HepG2 (cell line): Measurements from ENCODE around the gene SLC17A9. TPM values are rescaled to one million over a fixed set of nuclear protein-coding genes. Genes with fewer than 3 reads are reported as not detected.

Source experiments
- ARID2 ChIP-seq: sonication (generic); formaldehyde crosslinking; IDR thresholded peaks from 2 replicates; pipeline ENCODE4 v1.8.1; 2022; ENCODE audit warnings: mild to moderate bottlenecking, missing genetic modification reagents, borderline replicate concordance
- HNRNPLL ChIP-seq: fragments of 200-400 bp; formaldehyde crosslinking; IDR thresholded peaks from 2 replicates; pipeline ENCODE4 v1.6.1; 2017; ENCODE audit warnings: mild to moderate bottlenecking, low read depth, low read length; ENCODE audit not compliant: poor library complexity, severe bottlenecking
- IKZF4 ChIP-seq: sonication (generic); formaldehyde crosslinking; IDR thresholded peaks from 2 replicates; pipeline ENCODE4 v1.5.1; 2020; ENCODE audit warnings: borderline replicate concordance, mild to moderate bottlenecking, low read depth, missing genetic modification reagents; ENCODE audit errors: not compliant biosample characterization
- IKZF5 ChIP-seq: IDR thresholded peaks from 2 replicates; pipeline ENCODE4 v1.6.1; 2018; ENCODE audit warnings: missing genetic modification reagents, mild to moderate bottlenecking, missing compliant biosample characterization
- MTA1 ChIP-seq: sonication (generic); formaldehyde crosslinking; IDR thresholded peaks from 2 replicates; pipeline ENCODE4 v1.4.0; 2020; ENCODE audit warnings: missing genetic modification reagents, mild to moderate bottlenecking, borderline replicate concordance
- SP4 ChIP-seq: sonication (generic); formaldehyde crosslinking; IDR thresholded peaks from 2 replicates; pipeline ENCODE4 v1.8.1; 2023; ENCODE audit warnings: mild to moderate bottlenecking, missing genetic modification reagents
- SSRP1 ChIP-seq: IDR thresholded peaks from 2 replicates; pipeline ENCODE4 v1.6.1; 2016; ENCODE audit warnings: control low read depth
- XBP1 ChIP-seq: sonication (generic); formaldehyde crosslinking; IDR thresholded peaks from 2 replicates; pipeline ENCODE4 v1.5.0; 2020; ENCODE audit warnings: missing genetic modification reagents
- ZNF18 ChIP-seq: sonication (generic); formaldehyde crosslinking; IDR thresholded peaks from 2 replicates; pipeline ENCODE4 v1.8.0; 2022; ENCODE audit warnings: mild to moderate bottlenecking, missing genetic modification reagents; ENCODE audit not compliant: insufficient replicate concordance
- ZNF512B ChIP-seq: sonication (generic); formaldehyde crosslinking; IDR thresholded peaks from 2 replicates; pipeline ENCODE4 v1.5.1; 2020; ENCODE audit warnings: missing genetic modification reagents, mild to moderate bottlenecking, borderline replicate concordance
- ZNF800 ChIP-seq: sonication (generic); formaldehyde crosslinking; IDR thresholded peaks from 2 replicates; pipeline ENCODE4 v1.4.0; 2020; ENCODE audit warnings: missing genetic modification reagents
- polyA plus RNA-seq, 8 experiments: library from polyadenylated mRNA; depleted of rRNA in 3 of 8; stranded (reverse) in 7 of 8; unstranded in 1 of 8; fragments of >200 nt; fragmentation: Illumina TruSeq in 4 of 8; extraction: Trizol in 4 of 8; gene quantifications; 2 replicates each; pipeline versions ENCODE4 v1.2.1 to v1.2.3, GENCODE V29; 2011 to 2016; ENCODE audit warnings: low read depth in 4 of 8, missing spikeins in 1 of 8, mixed read lengths in 1 of 8; ENCODE audit not compliant: insufficient read depth in 1 of 8
- total RNA-seq, 5 experiments: library from RNA; depleted of rRNA; stranded (reverse); fragments of >200 nt; fragmentation: Illumina TruSeq; extraction: Trizol; gene quantifications; 2 replicates each; pipeline ENCODE4 v1.2.3, GENCODE V29; 2016; ENCODE audit warnings: low read depth in 1 of 5
- TF ChIP-seq, protein P1 (sequence below): sonication (generic); formaldehyde crosslinking; IDR thresholded peaks from 2 replicates; pipeline ENCODE4 v1.9.0; 2021; ENCODE audit warnings: missing genetic modification reagents, borderline replicate concordance
- TF ChIP-seq, protein P2 (sequence below): sonication (generic); formaldehyde crosslinking; IDR thresholded peaks from 2 replicates; pipeline ENCODE4 v1.5.1; 2020; ENCODE audit warnings: mild to moderate bottlenecking, missing genetic modification reagents, moderate library complexity

Gene SLC17A9
- total and polyA plus RNA-seq, 2 of the 13 experiments (the other 11 are each of a cell fraction or from before 2014, with no cell fraction given), result 110 to 191 TPM

DNA sequence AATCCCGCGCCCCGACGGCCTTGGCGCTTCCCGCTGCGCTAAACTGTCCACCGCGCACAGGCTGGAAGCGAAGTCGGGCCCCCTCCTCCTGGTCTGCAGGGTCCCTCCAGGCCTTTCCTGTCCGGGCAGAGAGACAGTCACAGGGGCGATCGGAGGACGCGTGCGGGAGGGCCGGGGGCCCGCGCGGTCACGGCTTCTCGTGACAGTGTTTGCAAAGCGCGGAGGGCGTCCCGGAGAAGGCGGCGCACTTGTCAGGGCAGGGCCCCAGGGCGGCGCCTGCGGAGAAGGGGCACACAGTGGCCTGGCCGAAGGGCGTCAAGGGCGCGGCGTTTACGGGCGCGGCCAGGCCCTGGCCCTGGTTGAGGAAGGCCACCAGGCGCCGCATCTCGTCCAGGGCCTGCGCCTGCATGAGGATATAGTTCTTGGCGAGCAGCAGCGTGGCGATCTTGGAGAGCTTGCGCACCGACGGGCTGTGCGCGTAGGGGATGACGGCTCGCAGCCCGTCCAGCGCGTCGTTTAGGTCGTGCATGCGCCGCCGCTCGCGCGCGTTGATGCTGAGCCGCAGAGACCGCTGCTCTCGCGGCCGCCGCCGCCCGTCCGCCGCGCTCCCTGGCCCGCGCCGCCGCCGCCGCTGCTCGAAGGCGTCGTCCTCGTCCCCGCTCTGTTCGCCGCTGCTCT is 53.5 kb downstream of the SLC17A9 start (continued):
- TF ChIP-seq, protein P1, sequence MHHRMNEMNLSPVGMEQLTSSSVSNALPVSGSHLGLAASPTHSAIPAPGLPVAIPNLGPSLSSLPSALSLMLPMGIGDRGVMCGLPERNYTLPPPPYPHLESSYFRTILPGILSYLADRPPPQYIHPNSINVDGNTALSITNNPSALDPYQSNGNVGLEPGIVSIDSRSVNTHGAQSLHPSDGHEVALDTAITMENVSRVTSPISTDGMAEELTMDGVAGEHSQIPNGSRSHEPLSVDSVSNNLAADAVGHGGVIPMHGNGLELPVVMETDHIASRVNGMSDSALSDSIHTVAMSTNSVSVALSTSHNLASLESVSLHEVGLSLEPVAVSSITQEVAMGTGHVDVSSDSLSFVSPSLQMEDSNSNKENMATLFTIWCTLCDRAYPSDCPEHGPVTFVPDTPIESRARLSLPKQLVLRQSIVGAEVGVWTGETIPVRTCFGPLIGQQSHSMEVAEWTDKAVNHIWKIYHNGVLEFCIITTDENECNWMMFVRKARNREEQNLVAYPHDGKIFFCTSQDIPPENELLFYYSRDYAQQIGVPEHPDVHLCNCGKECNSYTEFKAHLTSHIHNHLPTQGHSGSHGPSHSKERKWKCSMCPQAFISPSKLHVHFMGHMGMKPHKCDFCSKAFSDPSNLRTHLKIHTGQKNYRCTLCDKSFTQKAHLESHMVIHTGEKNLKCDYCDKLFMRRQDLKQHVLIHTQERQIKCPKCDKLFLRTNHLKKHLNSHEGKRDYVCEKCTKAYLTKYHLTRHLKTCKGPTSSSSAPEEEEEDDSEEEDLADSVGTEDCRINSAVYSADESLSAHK, result no peak
- no peak for TF ChIP-seq SSRP1
- peak; percentile 37 for TF ChIP-seq HNRNPLL
- peak; percentile 99 for TF ChIP-seq ZNF800 (CRISPR knock-in tag)
- no peak for TF ChIP-seq ZNF18 (CRISPR knock-in tag)
- TF ChIP-seq, protein P2, sequence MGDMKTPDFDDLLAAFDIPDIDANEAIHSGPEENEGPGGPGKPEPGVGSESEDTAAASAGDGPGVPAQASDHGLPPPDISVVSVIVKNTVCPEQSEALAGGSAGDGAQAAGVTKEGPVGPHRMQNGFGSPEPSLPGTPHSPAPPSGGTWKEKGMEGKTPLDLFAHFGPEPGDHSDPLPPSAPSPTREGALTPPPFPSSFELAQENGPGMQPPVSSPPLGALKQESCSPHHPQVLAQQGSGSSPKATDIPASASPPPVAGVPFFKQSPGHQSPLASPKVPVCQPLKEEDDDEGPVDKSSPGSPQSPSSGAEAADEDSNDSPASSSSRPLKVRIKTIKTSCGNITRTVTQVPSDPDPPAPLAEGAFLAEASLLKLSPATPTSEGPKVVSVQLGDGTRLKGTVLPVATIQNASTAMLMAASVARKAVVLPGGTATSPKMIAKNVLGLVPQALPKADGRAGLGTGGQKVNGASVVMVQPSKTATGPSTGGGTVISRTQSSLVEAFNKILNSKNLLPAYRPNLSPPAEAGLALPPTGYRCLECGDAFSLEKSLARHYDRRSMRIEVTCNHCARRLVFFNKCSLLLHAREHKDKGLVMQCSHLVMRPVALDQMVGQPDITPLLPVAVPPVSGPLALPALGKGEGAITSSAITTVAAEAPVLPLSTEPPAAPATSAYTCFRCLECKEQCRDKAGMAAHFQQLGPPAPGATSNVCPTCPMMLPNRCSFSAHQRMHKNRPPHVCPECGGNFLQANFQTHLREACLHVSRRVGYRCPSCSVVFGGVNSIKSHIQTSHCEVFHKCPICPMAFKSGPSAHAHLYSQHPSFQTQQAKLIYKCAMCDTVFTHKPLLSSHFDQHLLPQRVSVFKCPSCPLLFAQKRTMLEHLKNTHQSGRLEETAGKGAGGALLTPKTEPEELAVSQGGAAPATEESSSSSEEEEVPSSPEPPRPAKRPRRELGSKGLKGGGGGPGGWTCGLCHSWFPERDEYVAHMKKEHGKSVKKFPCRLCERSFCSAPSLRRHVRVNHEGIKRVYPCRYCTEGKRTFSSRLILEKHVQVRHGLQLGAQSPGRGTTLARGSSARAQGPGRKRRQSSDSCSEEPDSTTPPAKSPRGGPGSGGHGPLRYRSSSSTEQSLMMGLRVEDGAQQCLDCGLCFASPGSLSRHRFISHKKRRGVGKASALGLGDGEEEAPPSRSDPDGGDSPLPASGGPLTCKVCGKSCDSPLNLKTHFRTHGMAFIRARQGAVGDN, result peak; percentile 23
- TF ChIP-seq SP4 (CRISPR knock-in tag), result no peak
- TF ChIP-seq MTA1 (CRISPR knock-in tag), result peak; percentile 55; the same call in 1 of the 2 replicates
- no peak for TF ChIP-seq XBP1 (CRISPR knock-in tag)
- TF ChIP-seq IKZF5 (CRISPR knock-in tag), result no peak
- no peak for TF ChIP-seq ARID2 (CRISPR knock-in tag)
- no peak for TF ChIP-seq IKZF4
- TF ChIP-seq ZNF512B (CRISPR knock-in tag), result peak; percentile 50; the same call in 1 of the 2 replicates
